ENCODE results near the gene DAB2.

DNA sequence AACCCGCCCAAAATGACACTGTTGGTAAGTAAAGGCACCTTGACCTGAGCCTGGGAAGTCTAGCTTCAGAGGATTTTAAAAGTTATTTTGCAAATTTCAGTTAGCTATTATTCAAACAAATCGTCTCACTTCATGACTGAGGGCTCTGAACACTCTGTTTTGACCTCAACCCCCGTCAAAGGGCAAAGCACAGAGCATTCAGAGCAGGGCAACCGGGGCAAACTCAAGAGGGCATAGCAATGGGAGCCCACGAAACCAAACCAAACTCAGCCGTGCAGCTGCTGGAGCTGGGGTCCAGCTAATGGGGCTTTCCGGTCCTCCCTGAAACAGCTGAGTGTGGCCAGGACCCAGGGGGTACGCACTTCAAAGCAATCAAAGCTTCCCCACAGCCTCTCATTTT is 62.1 kb downstream of the DAB2 start:
- no peak for TF ChIP-seq HDGF (IDR thresholded peaks at IDR 0.05; ENCODE audit: borderline replicate concordance)
- TF ChIP-seq ZNF384 (IDR thresholded peaks at IDR 0.05), result no peak
- no peak for TF ChIP-seq SP1 (IDR thresholded peaks at IDR 0.05)

Measured in HEK293T (cell line).